ENCODE measurements around the gene HLA-DPA1.

HLA-DPA1 gene

DNA sequence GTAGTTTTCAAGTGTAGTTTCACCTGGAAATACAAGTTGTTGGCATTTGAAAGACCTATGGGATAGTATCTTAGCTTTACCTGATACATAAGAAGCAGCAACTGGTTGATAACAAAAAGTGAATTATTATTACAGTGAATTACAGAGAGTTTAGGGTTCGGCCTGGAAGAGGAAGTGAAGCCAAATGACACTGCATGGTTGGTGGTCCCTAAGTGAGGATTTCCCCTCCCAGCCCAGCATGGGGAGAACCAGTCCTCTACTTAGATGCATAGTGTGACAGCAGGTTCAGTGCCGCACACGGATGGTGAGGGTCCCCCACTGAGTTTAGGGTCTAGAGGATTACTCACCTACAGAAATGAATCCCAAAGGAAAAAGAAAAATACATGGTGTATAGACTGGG is 20.4 kb upstream of the HLA-DPA1 start:
- DNase-seq (ENCODE audit: extremely low spot score): no peak
- POLR2A ChIA-PET: no interaction called here
- CTCF ChIA-PET: no interaction called here
- TF ChIP-seq PKNOX1 (IDR thresholded peaks at IDR 0.05) (no peak), L3MBTL2 (conservative IDR thresholded peaks at IDR 0.05) (no peak), FOXK2 (IDR thresholded peaks at IDR 0.05) (no peak), TARDBP (IDR thresholded peaks at IDR 0.05) (no peak), FOXA1 (IDR thresholded peaks at IDR 0.05) (no peak), ARNT (IDR thresholded peaks at IDR 0.05) (no peak), LEF1 (IDR thresholded peaks at IDR 0.05; ENCODE audit: borderline replicate concordance) (no peak), SP1 (IDR thresholded peaks at IDR 0.05) (no peak), HDGF (IDR thresholded peaks at IDR 0.05; ENCODE audit: borderline replicate concordance) (no peak), FOXM1 (IDR thresholded peaks at IDR 0.05; ENCODE audit: borderline replicate concordance) (no peak), NFRKB (IDR thresholded peaks at IDR 0.05) (no peak), CTBP1 (IDR thresholded peaks at IDR 0.05; ENCODE audit: borderline replicate concordance) (no peak), ZNF384 (IDR thresholded peaks at IDR 0.05) (no peak), SUZ12 (IDR thresholded peaks at IDR 0.05) (no peak)

DNA sequence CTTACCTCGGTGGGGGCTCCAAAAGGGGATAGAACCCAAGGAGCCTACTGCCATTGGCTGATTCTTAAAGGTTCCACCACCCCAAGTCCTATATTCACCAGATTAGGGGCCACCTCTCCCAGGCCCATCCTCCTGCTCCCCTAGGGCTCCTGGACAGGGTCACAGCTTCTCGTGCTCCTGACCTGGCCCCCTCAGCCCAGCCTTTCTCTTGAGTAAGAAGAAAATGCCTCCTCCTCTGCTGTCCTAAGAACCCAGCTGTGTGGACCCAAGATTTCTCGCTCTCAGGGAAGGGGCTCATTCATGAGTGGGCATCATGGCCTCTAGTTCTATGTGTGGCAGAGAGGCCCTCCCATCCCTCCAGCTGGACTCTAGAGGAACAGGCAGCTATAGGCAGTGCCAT is 18.9 kb upstream of the HLA-DPA1 start:
- ChIA-PET POLR2A (no interaction called here), CTCF (no interaction called here)
- TF ChIP-seq FOXA1 (IDR thresholded peaks at IDR 0.05) (no peak), ZNF384 (IDR thresholded peaks at IDR 0.05) (no peak), FOXM1 (IDR thresholded peaks at IDR 0.05; ENCODE audit: borderline replicate concordance) (no peak), SP1 (IDR thresholded peaks at IDR 0.05) (no peak), ARNT (IDR thresholded peaks at IDR 0.05) (no peak), BHLHE40 (IDR thresholded peaks at IDR 0.05; ENCODE audit: borderline replicate concordance) (no peak), SUZ12 (IDR thresholded peaks at IDR 0.05) (no peak), L3MBTL2 (conservative IDR thresholded peaks at IDR 0.05) (no peak), NFRKB (IDR thresholded peaks at IDR 0.05) (no peak), TARDBP (IDR thresholded peaks at IDR 0.05) (no peak)
- no peak for DNase-seq (ENCODE audit: extremely low spot score)

DNA sequence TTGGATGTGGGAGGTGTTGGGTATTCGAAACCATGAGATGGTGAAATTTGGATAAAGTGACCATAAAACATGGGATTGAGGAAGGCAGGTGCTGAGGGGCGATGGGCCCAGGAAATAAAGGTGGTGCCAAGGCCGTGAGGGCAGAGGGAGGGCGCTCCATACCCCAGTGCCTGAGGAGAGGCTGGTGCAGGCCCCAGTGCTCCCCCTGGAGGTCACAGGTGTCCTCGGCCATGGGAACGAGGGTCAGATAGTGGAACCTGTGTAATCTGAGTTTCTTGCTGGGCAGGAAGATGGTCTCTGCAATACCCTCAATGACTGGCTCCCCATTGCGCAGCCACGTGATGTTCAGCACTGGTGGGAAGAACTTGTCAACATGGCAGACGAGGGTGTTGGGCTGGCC is 18.5 kb upstream of the HLA-DPA1 start:
- no peak for TF ChIP-seq PKNOX1 (IDR thresholded peaks at IDR 0.05)
- TF ChIP-seq ARNT (IDR thresholded peaks at IDR 0.05): no peak
- no peak for TF ChIP-seq NFRKB (IDR thresholded peaks at IDR 0.05)
- no peak for TF ChIP-seq BHLHE40 (IDR thresholded peaks at IDR 0.05; ENCODE audit: borderline replicate concordance)
- TF ChIP-seq SP1 (IDR thresholded peaks at IDR 0.05): no peak
- TF ChIP-seq LEF1 (IDR thresholded peaks at IDR 0.05; ENCODE audit: borderline replicate concordance): no peak
- TF ChIP-seq FOXM1 (IDR thresholded peaks at IDR 0.05; ENCODE audit: borderline replicate concordance): no peak
- no peak for TF ChIP-seq ELF4 (IDR thresholded peaks at IDR 0.05)
- TF ChIP-seq FOXK2 (IDR thresholded peaks at IDR 0.05): no peak
- no peak for TF ChIP-seq L3MBTL2 (conservative IDR thresholded peaks at IDR 0.05)
- TF ChIP-seq SUZ12 (IDR thresholded peaks at IDR 0.05): no peak
- TF ChIP-seq FOXA1 (IDR thresholded peaks at IDR 0.05): no peak
- no peak for TF ChIP-seq ZNF384 (IDR thresholded peaks at IDR 0.05)
- no peak for TF ChIP-seq TARDBP (IDR thresholded peaks at IDR 0.05)
- TF ChIP-seq HDGF (IDR thresholded peaks at IDR 0.05; ENCODE audit: borderline replicate concordance): no peak
- no peak for TF ChIP-seq CTBP1 (IDR thresholded peaks at IDR 0.05; ENCODE audit: borderline replicate concordance)
- ChIA-PET CTCF (no interaction called here), POLR2A (no interaction called here)
- peak; percentile 55 for DNase-seq (ENCODE audit: extremely low spot score)

- TF ChIP-seq L3MBTL2 (conservative IDR thresholded peaks at IDR 0.05) (no peak), ELF4 (IDR thresholded peaks at IDR 0.05) (no peak), CTBP1 (IDR thresholded peaks at IDR 0.05; ENCODE audit: borderline replicate concordance) (no peak), NFRKB (IDR thresholded peaks at IDR 0.05) (no peak), PKNOX1 (IDR thresholded peaks at IDR 0.05) (no peak), SP1 (IDR thresholded peaks at IDR 0.05) (no peak), BHLHE40 (IDR thresholded peaks at IDR 0.05; ENCODE audit: borderline replicate concordance) (no peak), LEF1 (IDR thresholded peaks at IDR 0.05; ENCODE audit: borderline replicate concordance) (no peak), ZNF384 (IDR thresholded peaks at IDR 0.05) (no peak), ARNT (IDR thresholded peaks at IDR 0.05) (no peak), HDGF (IDR thresholded peaks at IDR 0.05; ENCODE audit: borderline replicate concordance) (no peak), SUZ12 (IDR thresholded peaks at IDR 0.05) (no peak), TARDBP (IDR thresholded peaks at IDR 0.05) (no peak), FOXA1 (IDR thresholded peaks at IDR 0.05) (no peak), FOXK2 (IDR thresholded peaks at IDR 0.05) (no peak), FOXM1 (IDR thresholded peaks at IDR 0.05; ENCODE audit: borderline replicate concordance) (no peak)
- DNase-seq (ENCODE audit: extremely low spot score): no peak
- POLR2A ChIA-PET: interaction anchor here (0.6 to 1.5 kb wide), 3 partner anchors 8 to 295 kb away, joined by 3 read pairs; no protein-coding TSS in a partner anchor
- CTCF ChIA-PET: no interaction called here
Measured at GRCh38 chr6:33088931-33089620, 15.6 kb upstream of the HLA-DPA1 start.

DNA sequence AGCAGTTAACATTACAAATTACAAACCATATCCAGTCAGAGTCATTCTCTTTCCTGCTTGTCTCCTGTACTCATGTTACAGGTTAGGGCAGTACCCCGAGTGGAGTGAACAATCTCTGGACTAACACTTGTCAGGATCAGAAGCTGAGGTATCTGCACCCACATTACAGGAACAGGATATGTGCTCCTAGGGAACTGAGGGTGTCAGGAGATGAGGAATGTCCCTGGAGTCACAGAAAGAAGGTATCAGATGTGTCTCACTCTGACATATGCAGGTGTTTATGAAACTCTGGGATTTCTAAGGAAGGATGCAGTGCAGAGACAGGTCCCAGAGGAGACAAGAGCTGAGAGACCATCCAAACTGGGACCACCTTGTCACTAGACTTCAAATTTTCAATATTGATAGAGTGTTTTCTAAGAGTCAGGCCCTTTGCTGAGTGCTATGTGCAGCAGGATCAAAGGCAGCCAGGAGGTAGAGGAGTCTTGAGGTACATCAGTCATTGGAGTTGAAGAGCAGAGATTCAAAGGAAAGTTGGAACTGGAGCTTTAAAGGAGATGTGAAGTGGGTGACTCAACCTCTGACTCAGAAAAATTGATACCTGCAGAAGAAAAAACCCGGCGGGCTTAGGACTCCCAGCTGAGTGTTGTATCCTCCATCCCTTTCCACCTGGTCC is 14.9 kb upstream of the HLA-DPA1 start:
- DNase-seq (ENCODE audit: extremely low spot score): no peak
- ChIA-PET POLR2A (interaction anchor here (0.6 kb wide), 1 partner anchor 296 kb away, joined by 3 read pairs; no protein-coding TSS in a partner anchor), CTCF (interaction anchor here (0.6 kb wide), 1 partner anchor 544 kb away, joined by 3 read pairs; no protein-coding TSS in a partner anchor)
- no peak for TF ChIP-seq CTBP1 (IDR thresholded peaks at IDR 0.05; ENCODE audit: borderline replicate concordance)

- no peak for TF ChIP-seq ZNF384 (IDR thresholded peaks at IDR 0.05)
- DNase-seq (ENCODE audit: extremely low spot score): no peak
- POLR2A ChIA-PET: no interaction called here
- CTCF ChIA-PET: no interaction called here
Measured at GRCh38 chr6:33085627-33086026, 12.2 kb upstream of the HLA-DPA1 start.
